Measurements from ENCODE around the gene XPO6.
A peak's percentile ranks its signal among the peaks of the same experiment; 100 is the strongest.
"Not testable (repeated sequence)": the region's sequence is repeated elsewhere in the genome, so short reads cannot be mapped to it uniquely, and the experiment has no call there.

Gene XPO6

DNA sequence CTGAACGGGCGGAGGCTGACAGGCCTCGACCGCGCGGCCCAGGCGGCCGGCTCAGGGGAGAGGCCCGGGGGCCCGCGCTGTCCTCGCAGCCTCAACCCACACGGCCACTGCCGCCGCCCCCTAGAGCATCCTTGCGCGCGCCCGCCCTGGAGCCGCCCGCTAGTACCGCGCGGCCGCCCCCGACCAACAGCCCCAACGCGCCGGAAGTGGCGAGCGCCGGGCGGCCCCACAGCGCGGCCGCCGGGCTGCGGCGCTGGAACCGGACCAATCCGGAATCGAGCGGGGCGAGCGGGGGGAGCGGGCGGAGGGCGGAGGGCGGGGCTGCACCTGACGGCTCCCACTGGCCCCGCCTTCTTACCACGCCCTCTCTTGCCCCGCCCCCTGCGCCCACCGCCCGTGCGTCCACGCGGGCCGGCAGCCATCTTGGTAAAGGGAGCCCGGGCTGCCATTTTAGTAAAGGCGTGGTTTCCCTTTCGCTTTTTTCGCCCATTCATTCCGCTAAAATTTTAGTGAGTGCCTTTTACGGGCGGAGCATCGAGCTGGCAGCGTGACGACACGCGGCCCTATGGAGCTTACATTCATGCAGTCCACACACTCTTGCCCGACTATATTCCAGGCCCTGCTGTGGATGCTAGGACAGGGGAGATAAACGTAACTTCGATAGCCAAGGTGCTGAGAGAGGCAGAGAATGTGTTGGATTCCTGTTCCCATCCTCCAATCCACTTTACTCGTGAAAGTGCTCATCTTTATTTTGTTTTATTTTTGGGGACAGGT, at the start of gene XPO6:
Gene XPO6, minus strand, starts transcription at position 208 of the 774 bp plus-strand sequence. CDS start 597 bp downstream, outside the sequence.
- DNase-seq (ENCODE audit: low spot score): peak; percentile 89

DNA sequence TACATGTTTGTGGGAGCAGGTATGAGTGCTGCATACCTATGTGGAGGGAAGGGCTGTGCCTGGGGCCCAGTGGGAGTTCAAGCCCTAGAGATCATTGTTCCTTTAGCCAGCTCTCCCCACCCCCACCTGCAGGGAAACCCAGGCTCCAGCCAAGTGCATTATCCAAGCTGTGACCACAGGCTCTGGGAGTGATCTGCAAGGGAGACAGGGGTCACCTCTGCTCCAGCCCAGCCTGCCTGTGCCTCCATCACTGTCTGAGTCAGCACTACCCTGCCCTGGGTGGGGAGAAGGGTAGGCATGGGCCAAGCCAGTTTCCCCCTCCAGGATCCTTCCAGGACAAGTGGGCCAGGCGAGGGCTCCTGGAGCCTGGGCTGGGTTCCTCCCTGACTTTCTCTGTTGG, 48.4 kb upstream of the XPO6 start:
- DNase-seq (ENCODE audit: low spot score): no peak

DNA sequence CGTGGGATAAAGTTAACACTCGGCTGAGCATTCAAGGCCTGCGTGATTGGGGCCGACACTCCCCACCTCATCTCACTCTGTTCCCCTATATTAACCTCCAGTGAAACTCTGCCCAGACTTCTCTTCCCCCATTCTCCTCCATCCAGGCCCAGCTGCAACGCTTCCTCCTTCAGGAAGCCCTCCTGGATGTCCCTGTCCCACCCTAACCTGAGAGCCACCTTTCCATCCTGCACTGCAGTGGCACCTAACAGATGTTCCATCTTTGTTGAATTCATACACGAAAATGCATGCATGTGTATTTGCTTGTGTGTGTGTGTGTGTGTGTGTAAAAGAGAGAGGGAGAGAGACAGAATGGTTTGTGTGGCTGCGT, 48.0 kb upstream of the XPO6 start:
- no peak for DNase-seq (ENCODE audit: low spot score)

DNA sequence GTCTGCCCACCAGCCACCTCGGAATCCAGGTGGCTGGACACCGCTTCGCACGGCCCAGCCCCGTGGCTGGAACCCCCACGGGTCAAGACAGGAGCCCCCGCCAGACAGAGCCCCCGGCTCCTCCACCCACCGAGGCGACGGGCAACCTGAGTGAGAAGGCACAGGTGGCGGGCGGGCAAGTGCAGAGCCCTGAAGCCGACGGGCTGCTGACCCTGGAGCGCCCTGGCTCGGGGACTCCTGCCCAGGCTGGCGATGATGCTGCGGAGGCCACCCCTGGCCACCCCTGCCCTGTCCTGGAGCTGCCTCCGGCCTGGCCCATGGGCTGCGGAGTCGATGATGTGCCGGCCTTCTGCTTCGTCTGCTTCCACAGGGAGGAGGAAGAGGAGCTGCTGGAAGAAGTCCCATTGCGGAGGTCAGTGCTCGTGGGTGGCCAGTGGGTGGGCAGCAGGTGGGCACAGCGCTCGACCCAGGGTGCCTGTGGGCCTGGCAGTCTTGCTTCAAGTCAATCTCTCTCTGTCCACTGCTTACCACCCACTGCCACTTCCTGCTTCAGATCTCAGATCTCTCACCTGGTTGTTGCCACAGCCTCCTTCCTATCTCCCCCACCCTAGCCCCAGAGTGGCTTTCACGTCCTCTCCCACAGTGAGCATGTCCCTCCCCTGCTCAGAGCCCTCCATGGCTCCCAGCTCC, 47.5 kb upstream of the XPO6 start:
- DNase-seq (ENCODE audit: low spot score): no peak

- no peak for DNase-seq (ENCODE audit: low spot score)
Measured at GRCh38 chr16:28258567-28258966, 46.8 kb upstream of the XPO6 start.

GRCh38 chr16:28257256-28257655, 45.5 kb upstream of the XPO6 start:
- no peak for DNase-seq (ENCODE audit: low spot score)

GRCh38 chr16:28255838-28256237, 44.1 kb upstream of the XPO6 start:
- DNase-seq (ENCODE audit: low spot score): no peak

- DNase-seq (ENCODE audit: low spot score): no peak
Measured at GRCh38 chr16:28254158-28254557, 42.4 kb upstream of the XPO6 start.

- DNase-seq (ENCODE audit: low spot score): no peak
Measured at GRCh38 chr16:28250999-28251398, 39.2 kb upstream of the XPO6 start.

DNA sequence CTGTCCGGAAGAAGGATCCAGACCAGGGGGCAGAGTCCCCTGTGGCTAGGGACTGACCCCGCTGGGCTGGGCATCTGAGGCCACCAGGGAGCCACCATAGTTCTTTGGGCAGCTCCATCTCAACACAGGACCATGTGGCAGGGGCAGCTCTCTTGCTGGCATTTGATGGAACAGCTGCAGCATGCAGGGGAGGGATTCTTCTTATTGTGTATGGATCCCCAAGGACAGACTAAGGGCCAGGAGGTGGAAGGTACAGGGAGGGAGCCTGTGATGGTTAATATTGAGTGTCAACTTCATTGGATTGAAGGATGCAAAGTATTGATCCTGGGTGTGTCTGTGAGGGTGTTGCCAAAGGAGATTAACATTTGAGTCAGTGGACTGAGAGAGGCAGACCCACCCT, 37.7 kb upstream of the XPO6 start:
- not testable (repeated sequence) for DNase-seq (ENCODE audit: low spot score)

DNA sequence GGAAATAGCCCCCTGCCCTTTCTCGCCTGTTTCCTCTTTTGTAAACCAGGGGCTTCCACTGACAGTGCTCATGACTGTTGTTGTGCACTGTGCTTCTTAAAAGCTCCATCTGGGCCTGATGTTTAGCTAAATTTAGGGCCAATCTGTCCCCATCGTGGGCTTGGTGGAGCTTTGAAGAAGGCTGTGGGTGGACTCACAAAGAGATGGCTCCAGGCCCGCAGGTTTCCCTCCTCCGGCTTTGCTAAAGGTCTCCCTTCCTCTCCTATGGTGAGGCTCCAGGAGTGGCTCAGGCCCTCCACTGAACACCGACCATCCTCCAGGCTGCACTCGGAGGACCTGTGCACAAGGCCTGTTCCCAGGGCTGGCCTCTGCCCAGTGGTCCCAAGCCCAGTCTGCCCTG, 30.2 kb upstream of the XPO6 start:
- no peak for DNase-seq (ENCODE audit: low spot score)

DNA sequence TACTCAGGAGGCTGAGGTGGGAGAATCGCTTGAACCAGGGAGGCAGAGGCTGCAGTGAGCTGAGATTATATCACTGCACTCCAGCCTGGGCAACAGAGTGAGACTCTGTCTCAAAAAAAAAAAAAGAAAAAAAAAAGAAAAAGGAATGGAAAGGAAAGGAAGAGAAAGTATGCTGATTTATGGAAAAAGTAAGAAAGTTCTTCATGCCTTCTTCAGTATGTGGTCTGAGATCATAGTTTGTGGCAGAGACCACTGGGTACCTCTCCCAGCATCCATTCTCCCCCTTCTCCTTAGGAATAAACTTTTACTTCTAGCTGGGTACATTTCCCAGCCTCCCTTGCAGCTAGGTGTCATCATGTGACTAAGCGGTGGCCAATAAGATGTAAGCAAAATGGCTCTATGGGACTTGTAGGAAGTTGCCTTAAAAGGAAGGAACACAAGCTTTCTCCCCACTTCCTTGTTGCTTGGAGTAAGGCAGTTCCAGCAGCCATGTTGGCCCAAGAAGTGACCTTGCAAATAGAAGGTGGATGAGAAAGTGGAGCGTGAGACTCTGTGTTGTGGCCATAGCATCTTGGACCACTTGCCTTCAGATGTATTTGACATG, 26.1 kb upstream of the XPO6 start:
- DNase-seq (ENCODE audit: low spot score): no peak

- DNase-seq (ENCODE audit: low spot score): no peak
Measured at GRCh38 chr16:28231763-28232162, 20.0 kb upstream of the XPO6 start.

DNA sequence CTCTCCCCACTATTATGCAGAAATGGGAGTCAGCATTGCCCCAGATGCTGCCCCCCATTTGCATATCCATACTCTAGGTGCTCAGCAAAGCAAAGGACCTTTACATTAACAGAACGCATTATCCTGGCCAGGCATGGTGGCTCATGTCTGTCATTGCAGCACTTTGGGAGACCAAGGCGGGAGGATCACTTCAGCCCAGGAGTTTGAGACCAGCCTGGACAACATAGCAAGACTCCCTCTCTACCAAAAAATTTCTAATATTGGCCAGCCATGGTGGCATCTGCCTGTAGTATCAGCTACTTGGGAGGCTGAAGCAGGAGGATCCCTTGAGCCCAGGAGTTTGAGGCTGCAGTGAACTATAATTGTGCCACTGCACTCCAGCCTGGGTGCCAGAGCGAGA, 12.1 kb upstream of the XPO6 start:
- not testable (repeated sequence) for DNase-seq (ENCODE audit: low spot score)

- DNase-seq (ENCODE audit: low spot score): not testable (repeated sequence)
Measured at GRCh38 chr16:28219777-28220176, 8.0 kb upstream of the XPO6 start.

- DNase-seq (ENCODE audit: low spot score): no peak
Measured at GRCh38 chr16:28219282-28219681, 7.5 kb upstream of the XPO6 start.

DNA sequence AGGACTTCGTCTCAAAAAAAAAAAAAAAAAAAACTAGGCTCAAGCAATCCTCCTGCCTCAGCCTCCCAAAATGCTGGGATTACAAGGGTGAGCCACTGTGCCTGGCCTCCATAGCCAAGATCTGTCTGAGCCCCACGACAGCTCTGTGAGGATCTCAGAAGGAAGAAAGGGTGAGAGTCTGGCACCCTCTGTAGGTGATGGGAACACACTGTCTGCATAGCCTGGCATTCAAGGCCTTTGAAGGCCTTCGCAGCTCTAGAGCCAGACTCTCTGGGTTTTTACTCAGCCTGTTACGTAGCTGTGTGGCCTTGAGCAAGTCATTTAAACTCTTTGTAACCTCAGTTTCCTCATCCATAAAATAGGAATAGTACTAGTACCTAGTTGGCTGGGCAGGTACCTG, 6.3 kb upstream of the XPO6 start:
- no peak for DNase-seq (ENCODE audit: low spot score)

- no peak for DNase-seq (ENCODE audit: low spot score)
Measured at GRCh38 chr16:28217326-28217725, 5.6 kb upstream of the XPO6 start.

DNA sequence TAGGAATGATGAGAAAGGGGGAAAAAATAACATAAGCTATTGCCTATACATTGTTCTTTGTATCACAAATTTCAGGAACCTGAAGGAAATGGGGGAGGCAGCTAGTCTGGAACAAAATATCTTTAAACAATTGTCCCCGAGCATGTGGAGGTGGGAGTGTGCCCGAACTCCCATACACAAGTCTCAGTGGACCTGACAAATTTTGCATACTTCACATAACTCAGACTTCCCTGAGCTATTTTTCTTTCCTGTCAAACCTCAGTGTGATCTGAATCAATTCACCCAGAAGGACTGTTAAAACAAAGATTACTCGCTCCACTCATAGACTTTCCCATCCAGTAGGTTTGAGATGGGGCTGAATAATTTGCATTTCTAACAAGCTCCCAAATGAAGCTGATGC, 1.6 kb upstream of the XPO6 start:
- no peak for DNase-seq (ENCODE audit: low spot score)

DNA sequence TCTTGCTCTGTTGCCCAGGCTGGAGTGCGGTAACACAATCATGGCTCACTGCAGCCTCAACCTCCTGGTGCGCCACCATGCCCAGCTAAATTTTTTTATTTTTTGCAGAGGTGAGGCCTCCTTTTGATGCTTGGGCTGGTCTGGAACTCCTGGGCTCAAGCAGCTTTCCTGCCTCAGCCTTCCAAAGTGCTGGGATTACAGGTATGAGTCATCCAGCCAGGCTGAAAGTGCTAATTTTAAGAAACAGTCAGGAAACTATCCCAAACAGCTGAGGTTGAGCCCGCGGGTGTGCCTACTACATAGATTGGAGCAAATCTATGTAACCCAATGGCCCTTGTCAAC, 738 bp upstream of the XPO6 start:
- peak; percentile 24 for DNase-seq (ENCODE audit: low spot score)

DNA sequence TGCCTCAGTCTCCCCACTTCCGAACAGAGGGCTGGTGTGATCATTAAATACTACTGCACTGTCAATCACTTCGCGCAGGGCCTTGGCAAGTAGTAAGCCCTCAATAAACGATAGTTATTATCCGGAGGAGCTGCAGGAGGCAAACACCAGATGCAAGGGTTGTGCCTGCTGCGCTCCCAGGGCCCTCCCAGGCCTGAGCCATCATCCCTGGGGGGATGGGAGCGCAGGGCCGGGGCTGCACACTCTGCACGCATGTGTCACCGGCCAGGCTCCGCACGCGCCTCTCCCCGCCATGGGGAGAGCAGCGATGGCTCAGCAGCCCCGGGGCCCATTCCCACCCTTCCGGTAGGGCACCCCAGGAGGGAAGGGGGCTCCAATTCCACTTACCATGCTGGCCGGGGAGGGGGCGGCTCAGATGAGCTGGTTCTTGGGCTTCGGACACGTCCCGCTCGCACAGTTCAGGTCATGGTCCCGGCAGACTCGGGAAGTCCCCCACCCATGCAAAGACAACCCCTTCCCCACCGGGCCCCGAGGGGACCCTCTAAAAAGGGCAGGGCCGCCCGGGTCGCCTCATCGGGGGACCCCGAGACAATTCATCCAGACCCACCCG, 681 bp downstream of the XPO6 start:
- DNase-seq (ENCODE audit: low spot score): peak; percentile 47

DNA sequence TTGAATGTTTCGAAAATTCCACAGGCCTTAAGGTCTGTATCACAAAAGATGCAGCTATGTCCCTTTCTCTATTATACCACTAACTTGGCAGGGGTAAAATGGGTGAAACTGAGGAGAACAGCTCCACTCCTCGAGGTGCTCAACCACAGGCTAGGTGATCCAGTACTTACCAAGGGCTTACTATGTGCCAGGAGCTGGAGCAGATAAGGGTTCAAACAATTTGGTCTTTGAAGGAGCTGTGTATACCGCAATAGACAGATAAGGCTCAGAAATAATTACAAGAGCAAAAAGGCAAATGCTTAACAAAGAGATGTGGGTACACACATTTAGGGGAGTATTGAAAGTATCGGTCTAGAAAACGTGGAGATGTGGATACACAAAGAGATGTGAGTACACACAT, 1.5 kb downstream of the XPO6 start:
- DNase-seq (ENCODE audit: low spot score): peak; percentile 22

GRCh38 chr16:28208824-28209223, 2.9 kb downstream of the XPO6 start:
- no peak for DNase-seq (ENCODE audit: low spot score)

Measured in pons (tissue), 1 donor.